Body of pancreas (tissue), 4 donors: ENCODE data around the gene PRR36.

Experiments
- POLR2A ChIP-seq, 3 donors: fragments of 450-650 bp; IDR thresholded peaks; one replicate each; pipeline ENCODE4 v1.6.1; 2016; ENCODE audit warnings: antibody characterized with exemption in 3 of 3, mild to moderate bottlenecking in 2 of 3
- TF ChIP-seq, protein P1 (sequence below), 7 experiments: fragments of 450-650 bp in 4 of 7; fragments of 200-600 bp in 3 of 7; sonication (generic) in 3 of 7; IDR thresholded peaks; one replicate each; pipeline ENCODE4 v1.5.1; 2016 to 2019; ENCODE audit warnings: antibody characterized with exemption in 7 of 7

DNA sequence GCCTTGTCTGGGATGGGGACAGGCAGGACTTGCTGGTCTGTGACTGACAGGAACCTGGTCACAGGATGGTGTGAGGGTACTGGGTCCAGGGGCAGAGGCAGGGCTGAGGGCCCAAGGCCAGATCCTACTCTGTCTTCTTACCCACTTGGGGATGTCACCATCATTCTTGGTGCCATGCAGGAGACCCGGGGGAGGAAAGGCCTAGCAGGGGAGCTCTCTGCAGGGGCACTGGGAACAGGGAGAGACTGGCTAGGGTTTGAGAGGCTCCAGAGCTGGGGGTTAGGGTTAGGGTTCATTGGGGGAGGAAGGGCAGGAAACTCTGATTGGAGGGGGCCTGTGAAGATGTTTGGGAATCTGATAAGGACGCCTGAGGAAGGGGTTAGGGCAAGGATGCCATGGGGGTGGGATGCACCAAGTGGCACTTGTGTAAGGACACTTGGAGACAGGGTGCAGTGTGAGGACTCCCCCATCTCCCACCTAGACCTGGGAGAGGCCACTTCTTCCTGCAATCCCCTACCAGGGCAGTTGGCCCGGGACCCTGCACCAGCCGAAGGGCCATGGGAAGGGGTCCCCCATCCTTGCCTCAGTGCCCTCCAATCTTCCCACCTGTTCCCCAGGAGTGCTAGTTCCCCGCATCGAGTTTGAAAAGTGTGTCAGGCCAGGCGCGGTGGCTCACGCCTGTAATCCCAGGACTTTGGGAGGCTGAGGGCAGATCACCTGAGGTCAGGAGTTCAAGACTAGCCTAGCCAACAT is 6.9 kb downstream of the PRR36 start:
- TF ChIP-seq, protein P1, sequence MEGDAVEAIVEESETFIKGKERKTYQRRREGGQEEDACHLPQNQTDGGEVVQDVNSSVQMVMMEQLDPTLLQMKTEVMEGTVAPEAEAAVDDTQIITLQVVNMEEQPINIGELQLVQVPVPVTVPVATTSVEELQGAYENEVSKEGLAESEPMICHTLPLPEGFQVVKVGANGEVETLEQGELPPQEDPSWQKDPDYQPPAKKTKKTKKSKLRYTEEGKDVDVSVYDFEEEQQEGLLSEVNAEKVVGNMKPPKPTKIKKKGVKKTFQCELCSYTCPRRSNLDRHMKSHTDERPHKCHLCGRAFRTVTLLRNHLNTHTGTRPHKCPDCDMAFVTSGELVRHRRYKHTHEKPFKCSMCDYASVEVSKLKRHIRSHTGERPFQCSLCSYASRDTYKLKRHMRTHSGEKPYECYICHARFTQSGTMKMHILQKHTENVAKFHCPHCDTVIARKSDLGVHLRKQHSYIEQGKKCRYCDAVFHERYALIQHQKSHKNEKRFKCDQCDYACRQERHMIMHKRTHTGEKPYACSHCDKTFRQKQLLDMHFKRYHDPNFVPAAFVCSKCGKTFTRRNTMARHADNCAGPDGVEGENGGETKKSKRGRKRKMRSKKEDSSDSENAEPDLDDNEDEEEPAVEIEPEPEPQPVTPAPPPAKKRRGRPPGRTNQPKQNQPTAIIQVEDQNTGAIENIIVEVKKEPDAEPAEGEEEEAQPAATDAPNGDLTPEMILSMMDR (IDR thresholded peaks at IDR 0.05), result no peak
- no peak for TF ChIP-seq POLR2A (IDR thresholded peaks at IDR 0.05)
